Endometrial microvascular endothelial cells (primary cell): ENCODE results near the gene ALOX15B. TPM values are rescaled to one million over a fixed set of nuclear protein-coding genes. Genes with fewer than 3 reads are reported as not detected.

Experiments
- in situ Hi-C: cut with HindIII; loops from 2 replicates; pipeline ENCODE4 v1.10.0; 2017; ENCODE audit warnings: low sequenced_read_pairs, low pct_unique_long_range_greater_than_20kb; ENCODE audit errors: inconsistent ontology term
- total RNA-seq: library from RNA; depleted of rRNA; stranded (reverse); fragments of >200 nt; gene quantifications from one replicate; pipeline ENCODE4 v1.2.3, GENCODE V29; 2015; ENCODE audit errors: inconsistent ontology term

Gene ALOX15B
- total RNA-seq, 1 donor from 2014 or later, result not detected

- in situ Hi-C loops, result no loop called here
Observed at GRCh38 chr17:8031261-8031661, 7.6 kb upstream of the ALOX15B start.

GRCh38 chr17:8031950-8032349 lies 6.9 kb upstream of the ALOX15B start:
- in situ Hi-C loops, result no loop called here

DNA sequence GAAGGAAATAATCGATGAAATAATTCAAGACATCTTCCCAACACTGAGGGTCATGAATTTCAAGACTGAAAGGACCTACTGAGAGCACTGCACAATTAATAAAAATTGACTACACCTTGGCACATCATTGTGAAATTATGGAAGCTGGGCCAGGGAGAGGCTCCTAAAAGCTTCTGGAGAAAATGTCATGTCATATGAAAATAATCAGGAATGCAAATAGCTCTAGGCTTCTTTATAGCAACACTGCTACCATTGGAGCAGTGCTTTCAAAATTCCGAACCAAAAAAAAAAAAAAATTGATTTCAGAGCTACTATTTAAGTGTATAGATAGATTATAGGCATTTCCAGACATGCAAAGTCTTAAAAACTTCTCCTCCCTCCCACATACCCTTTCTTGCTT lies 6.4 kb upstream of the ALOX15B start:
- in situ Hi-C loops, result no loop called here

DNA sequence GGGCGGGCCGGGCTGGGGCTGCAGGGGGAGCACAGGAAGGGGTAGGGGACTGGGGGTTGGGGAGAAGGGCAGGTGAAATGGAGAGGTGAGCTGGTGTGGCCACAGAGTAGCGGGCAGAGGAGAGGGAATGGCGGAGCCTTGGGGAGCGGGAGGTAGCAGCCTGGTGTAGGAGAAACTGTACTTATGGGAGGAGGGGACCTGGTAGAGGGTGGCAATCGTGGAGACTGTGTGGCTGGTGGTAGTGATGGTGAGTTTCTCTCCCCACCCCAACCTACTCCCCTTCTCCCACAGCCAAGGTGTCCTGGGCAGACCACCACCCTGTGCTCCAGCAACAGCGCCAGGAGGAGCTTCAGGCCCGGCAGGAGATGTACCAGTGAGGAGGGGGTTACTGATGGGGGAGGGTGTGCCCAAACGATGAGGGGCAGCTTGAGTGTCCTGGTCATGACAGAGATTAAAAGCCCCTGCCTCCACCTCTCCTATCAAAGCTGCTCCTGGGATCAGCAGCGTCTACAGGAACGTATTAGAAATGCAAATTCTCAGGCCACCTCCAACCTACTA lies 831 bp downstream of the ALOX15B start:
- in situ Hi-C loops, result no loop called here

- in situ Hi-C loops, result no loop called here
Observed at GRCh38 chr17:8041249-8041928, 2.5 kb downstream of the ALOX15B start.

GRCh38 chr17:8041979-8042378 lies 3.1 kb downstream of the ALOX15B start:
- in situ Hi-C loops, result no loop called here

GRCh38 chr17:8044819-8045810 lies 6.3 kb downstream of the ALOX15B start:
- in situ Hi-C loops, result no loop called here

- in situ Hi-C loops, result no loop called here
Observed at GRCh38 chr17:8046306-8046928, 7.6 kb downstream of the ALOX15B start.

- in situ Hi-C loops, result no loop called here
Observed at GRCh38 chr17:8046929-8047768, 8.3 kb downstream of the ALOX15B start.

GRCh38 chr17:8047769-8048110 lies 8.9 kb downstream of the ALOX15B start:
- in situ Hi-C loops, result no loop called here

GRCh38 chr17:8048236-8048635 lies 9.4 kb downstream of the ALOX15B start:
- in situ Hi-C loops, result no loop called here

DNA sequence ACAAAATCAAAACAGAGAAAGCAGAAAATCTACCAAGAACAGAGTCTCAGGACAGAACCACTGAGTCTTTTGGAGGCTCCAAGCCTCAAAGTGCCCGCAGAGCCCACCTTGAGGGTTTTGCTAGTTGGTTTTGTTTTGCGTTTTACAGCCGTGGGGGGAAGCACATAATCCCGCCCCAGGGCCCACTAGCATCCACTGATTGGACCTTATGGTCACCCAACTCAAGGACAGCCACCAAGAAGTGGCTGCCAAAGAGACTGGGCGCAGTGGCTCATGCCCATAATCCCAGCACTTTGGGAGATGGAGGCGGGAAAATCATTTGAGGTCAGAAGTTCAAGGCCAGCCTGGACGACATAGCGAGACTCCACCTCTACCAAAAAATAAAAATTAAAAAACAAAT lies 9.9 kb downstream of the ALOX15B start:
- in situ Hi-C loops, result no loop called here

GRCh38 chr17:8051831-8052230 lies 13.0 kb downstream of the ALOX15B start:
- in situ Hi-C loops, result loop anchor here (10.0 kb wide), 1 partner anchor 63 kb away; the partner anchor contains the start of gene ALOXE3

- in situ Hi-C loops, result loop anchor here (10.0 kb wide), 1 partner anchor 62 kb away; the partner anchor contains the start of gene ALOXE3
Observed at GRCh38 chr17:8052256-8053252, 13.7 kb downstream of the ALOX15B start.

- in situ Hi-C loops, result loop anchor here (10.0 kb wide), 1 partner anchor 61 kb away; the partner anchor contains the start of gene ALOXE3
Observed at GRCh38 chr17:8053600-8053999, 14.7 kb downstream of the ALOX15B start.

DNA sequence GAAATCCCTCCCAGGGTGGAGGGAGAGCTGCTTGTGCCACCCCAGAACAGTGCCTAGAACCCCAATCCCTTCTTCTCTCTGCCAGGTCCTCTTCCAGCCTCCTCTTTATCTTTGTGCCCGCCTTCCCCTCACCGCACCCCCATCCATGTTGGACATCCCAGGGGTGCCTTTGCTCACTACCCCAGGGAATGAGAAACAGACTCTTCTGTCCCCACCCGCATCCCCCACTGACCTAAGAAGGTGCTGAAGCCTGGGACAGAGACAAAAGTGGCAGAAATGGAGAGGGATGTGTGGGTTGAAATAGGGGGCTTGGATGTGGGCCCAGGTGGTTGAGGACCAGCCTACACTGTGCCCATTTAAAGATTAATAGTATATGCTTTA lies 17.0 kb downstream of the ALOX15B start:
- in situ Hi-C loops, result loop anchor here (10.0 kb wide), 1 partner anchor 59 kb away; the partner anchor contains the start of gene ALOXE3
